ENCODE results near the gene ABCC3.

ABCC3 gene

GRCh38 chr17:50631195-50631907 lies 3.3 kb upstream of the ABCC3 start:
- POLR2A ChIA-PET (ENCODE audit: low non-redundant PET), result no interaction called here
- TF ChIP-seq CTCF (conservative IDR thresholded peaks at IDR 0.05; ENCODE audit: low read depth), result no peak
- DNase-seq (ENCODE audit: low spot score), result no peak
- peak overlapping the region; percentile 28; the same call in 1 of the 2 replicates for H3K27ac ChIP-seq
- CTCF ChIA-PET, result interaction anchor here (0.6 to 1.8 kb wide), 19 partner anchors 10 to 152 kb away, joined by 3 to 21 read pairs (median 4); partner anchors contain the start of gene CACNA1G

- ChIA-PET CTCF (interaction anchor here (0.6 to 1.8 kb wide), 7 partner anchors 11 to 116 kb away, joined by 3 to 21 read pairs (median 5); no protein-coding TSS in a partner anchor), POLR2A (ENCODE audit: low non-redundant PET) (no interaction called here)
- no peak for TF ChIP-seq CTCF (conservative IDR thresholded peaks at IDR 0.05; ENCODE audit: low read depth)
- H3K27ac ChIP-seq, result peak overlapping the region; percentile 98; the same call in 1 of the 2 replicates
- DNase-seq (ENCODE audit: low spot score), result no peak
Measured at GRCh38 chr17:50631908-50632571, 2.6 kb upstream of the ABCC3 start.

- CTCF ChIA-PET, result interaction anchor here (0.5 to 0.7 kb wide), 3 partner anchors 69 to 150 kb away, joined by 3 to 4 read pairs (median 3); no protein-coding TSS in a partner anchor
- peak overlapping the region; percentile 98; the same call in 1 of the 2 replicates for H3K27ac ChIP-seq
- no peak for TF ChIP-seq CTCF (conservative IDR thresholded peaks at IDR 0.05; ENCODE audit: low read depth)
- POLR2A ChIA-PET (ENCODE audit: low non-redundant PET), result no interaction called here
- no peak for DNase-seq (ENCODE audit: low spot score)
Measured at GRCh38 chr17:50632637-50633036, 2.0 kb upstream of the ABCC3 start.

GRCh38 chr17:50633683-50634082 lies 998 bp upstream of the ABCC3 start:
- POLR2A ChIA-PET (ENCODE audit: low non-redundant PET), result no interaction called here
- CTCF ChIA-PET, result no interaction called here
- DNase-seq (ENCODE audit: low spot score), result no peak
- peak overlapping the region; percentile 98 for H3K27ac ChIP-seq
- no peak for TF ChIP-seq CTCF (conservative IDR thresholded peaks at IDR 0.05; ENCODE audit: low read depth)

GRCh38 chr17:50634915-50635731 lies 442 bp downstream of the ABCC3 start:
- ChIA-PET POLR2A (ENCODE audit: low non-redundant PET) (interaction anchor here (0.6 kb wide), 1 partner anchor 27 kb away, joined by 9 read pairs; no protein-coding TSS in a partner anchor), CTCF (interaction anchor here (0.5 to 1.4 kb wide), 5 partner anchors 34 to 181 kb away, joined by 3 to 6 read pairs (median 4); no protein-coding TSS in a partner anchor)
- peak overlapping the region; percentile 98 for H3K27ac ChIP-seq
- TF ChIP-seq CTCF (conservative IDR thresholded peaks at IDR 0.05; ENCODE audit: low read depth), result no peak
- DNase-seq (ENCODE audit: low spot score), result no peak

GRCh38 chr17:50635732-50635981 lies 976 bp downstream of the ABCC3 start:
- TF ChIP-seq CTCF (conservative IDR thresholded peaks at IDR 0.05; ENCODE audit: low read depth), result no peak
- POLR2A ChIA-PET (ENCODE audit: low non-redundant PET), result interaction anchor here (0.6 kb wide), 1 partner anchor 26 kb away, joined by 9 read pairs; no protein-coding TSS in a partner anchor
- peak overlapping the region; percentile 98 for H3K27ac ChIP-seq
- DNase-seq (ENCODE audit: low spot score), result no peak
- CTCF ChIA-PET, result interaction anchor here (0.5 to 1.4 kb wide), 5 partner anchors 33 to 257 kb away, joined by 3 to 5 read pairs (median 4); no protein-coding TSS in a partner anchor

Data from RWPE1 (cell line).